GM12891 (cell line): ENCODE results near the gene GAREM1.

ENCODE experiments used
- PAX5 ChIP-seq: IDR thresholded peaks from 2 replicates; pipeline ENCODE4 v1.6.1; 2011; ENCODE audit warnings: low read length, moderate library complexity, mild to moderate bottlenecking; ENCODE audit not compliant: insufficient read depth, severe bottlenecking
- POLR2A ChIP-seq: IDR thresholded peaks from 2 replicates; pipeline ENCODE4 v1.6.1; 2011; ENCODE audit warnings: low read depth, low read length, control low read depth
- POLR2AphosphoS5 ChIP-seq: IDR thresholded peaks from 2 replicates; pipeline ENCODE4 v1.6.1; 2011; ENCODE audit warnings: low read depth, low read length, control low read depth
- POU2F2 ChIP-seq: IDR thresholded peaks from 2 replicates; pipeline ENCODE4 v1.6.1; 2011; ENCODE audit warnings: low read depth, mild to moderate bottlenecking, control low read depth, low read length, moderate library complexity
- SPI1 ChIP-seq: IDR thresholded peaks from 2 replicates; pipeline ENCODE4 v1.6.1; 2011; ENCODE audit warnings: low read depth, low read length, control low read depth

DNA sequence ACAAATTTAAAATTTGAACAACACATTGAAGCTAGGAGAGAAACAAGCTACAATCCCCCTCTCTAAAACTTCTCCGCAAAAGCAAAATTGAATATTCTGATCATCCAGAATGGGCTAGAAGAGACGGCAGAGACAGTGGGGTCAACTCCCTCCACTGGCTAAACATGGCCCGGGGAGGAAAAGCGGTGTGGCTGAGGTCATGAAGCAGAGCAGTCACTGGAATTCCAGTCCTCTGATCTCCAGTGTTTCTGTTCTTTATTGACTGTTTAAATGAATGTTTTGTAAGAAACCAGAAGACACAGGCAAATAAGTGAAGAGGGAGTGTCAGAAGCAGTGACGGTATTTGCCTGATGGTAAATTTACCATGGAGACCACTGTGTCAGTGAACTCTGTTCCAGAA lies 116.2 kb downstream of the GAREM1 start:
- TF ChIP-seq POLR2A (no peak), PAX5 (no peak), SPI1 (no peak), POU2F2 (no peak), POLR2AphosphoS5 (no peak)
